NCI-H460 (cell line): ENCODE measurements around the gene DNAJC1. TPM values are rescaled to one million over a fixed set of nuclear protein-coding genes. Genes with fewer than 3 reads are reported as not detected.

Experiments used
- DNase-seq: peaks from one replicate; pipeline ENCODE4 v3.0.0-alpha.2; 2016; ENCODE audit warnings: low read depth; ENCODE audit errors: extremely low read depth
- total RNA-seq: library from RNA; depleted of rRNA; stranded (reverse); fragments of >200 nt; shearing (Covaris generic); gene quantifications from 2 replicates; pipeline ENCODE4 v1.2.3, GENCODE V29; 2014

Gene DNAJC1
- total RNA-seq, 1 experiment from 2014 or later = 28.2 TPM

DNA sequence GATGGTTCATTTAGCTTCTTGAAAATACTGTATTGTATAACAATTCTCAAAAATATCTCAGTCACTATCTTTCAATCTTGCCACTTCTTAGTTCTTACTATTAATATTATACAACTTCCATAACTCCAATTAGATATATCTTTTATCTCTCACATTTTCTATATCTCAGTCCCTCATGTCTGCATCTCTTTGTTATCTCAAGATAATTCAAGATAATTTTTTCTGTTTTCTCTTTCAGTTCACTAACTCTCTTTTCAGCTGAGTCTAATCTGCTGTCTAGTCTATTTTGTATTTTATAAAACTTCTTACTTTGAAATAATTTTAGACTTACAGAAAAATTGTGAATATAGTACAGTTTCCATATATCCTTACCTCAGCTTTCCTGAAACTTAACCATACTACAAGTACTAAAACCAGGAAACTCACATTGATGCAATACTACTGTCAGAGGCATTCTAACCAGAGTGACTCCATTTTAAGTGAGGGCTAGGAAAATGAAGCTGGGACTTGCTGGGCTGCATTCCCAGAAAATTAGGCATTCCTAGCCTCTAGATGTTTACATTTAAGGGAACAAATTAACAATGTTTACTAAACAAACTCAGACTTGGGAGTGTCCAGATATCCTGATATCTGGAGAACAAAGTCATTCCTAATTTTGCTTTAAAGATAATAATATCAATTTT is 38.4 kb downstream of the DNAJC1 start:
- no peak for DNase-seq

DNA sequence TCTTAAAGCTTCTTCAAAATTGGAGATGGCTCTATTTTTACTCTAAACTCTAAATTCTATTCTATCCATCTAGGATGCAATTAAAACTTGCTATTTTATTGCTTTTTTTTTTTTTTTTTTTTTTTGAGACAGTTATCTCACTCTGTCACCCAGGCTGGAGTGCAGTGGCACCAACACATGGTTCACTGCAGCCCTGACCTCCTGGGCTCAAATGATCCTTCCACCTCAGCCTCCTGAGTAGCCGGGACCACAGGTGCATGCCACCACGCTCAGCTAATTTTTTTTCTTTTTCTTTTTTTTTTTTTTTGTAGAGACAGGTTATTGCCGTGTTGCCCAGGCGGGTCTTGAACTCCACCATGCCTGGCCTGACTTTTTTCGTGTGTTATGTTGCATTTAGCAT is 41.2 kb downstream of the DNAJC1 start:
- DNase-seq = no peak

DNA sequence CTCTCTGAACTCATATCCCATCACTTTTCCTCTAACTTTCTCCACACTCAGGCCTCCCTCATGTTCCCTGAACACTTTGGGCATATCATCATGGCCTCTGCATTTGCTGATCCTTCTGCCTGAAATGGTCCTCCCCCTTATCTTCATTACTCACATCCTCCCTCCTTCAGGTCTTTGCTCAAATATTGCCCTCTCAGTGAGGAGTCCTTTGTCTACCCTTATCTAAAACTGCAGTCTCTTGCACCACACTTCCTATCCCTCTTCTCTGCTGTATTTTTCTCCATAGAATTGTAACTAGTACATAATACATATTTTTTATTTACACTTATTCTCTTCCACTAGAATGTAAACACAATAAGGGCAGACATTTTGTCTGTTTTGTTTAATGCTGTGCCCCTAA is 41.7 kb downstream of the DNAJC1 start:
- DNase-seq = no peak

- no peak for DNase-seq
Measured at GRCh38 chr10:21959998-21960397, 43.5 kb downstream of the DNAJC1 start.

DNA sequence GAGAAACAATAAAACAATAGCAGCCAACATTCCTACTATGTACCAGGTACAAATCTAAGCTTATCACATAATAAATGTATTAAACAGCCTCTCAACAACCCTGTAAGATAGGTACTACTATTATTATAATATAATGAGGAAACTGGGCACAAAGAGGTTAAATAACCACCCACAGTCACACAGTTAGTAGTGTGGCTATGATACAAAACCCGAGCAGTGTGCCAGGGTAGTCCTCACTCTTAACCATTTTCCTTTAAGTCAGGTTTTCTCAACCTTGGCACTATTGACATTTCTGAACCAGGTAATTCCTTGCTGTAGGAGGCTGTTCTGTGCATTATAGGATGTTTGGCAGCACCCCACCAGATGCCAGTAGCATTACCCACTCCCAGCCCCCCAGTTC is 48.8 kb downstream of the DNAJC1 start:
- DNase-seq = no peak

DNA sequence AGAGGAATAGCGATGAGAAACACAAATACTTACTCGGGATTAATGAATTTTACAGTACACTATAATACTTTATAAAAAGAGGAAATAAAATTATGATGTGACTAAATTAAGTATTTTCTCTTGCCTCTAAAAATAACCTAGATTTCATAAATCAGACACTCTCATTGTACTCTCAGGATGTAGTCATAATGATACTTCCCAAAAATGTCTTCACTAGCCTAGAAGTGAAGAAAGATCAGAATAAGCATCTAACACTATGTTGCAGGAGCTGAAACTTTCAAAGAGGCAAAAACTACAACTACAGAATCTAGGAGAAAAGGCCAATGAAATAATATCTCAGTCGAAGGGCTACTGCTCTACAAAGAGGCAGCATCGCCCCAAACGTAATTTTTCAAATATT is 49.4 kb downstream of the DNAJC1 start:
- no peak for DNase-seq

DNA sequence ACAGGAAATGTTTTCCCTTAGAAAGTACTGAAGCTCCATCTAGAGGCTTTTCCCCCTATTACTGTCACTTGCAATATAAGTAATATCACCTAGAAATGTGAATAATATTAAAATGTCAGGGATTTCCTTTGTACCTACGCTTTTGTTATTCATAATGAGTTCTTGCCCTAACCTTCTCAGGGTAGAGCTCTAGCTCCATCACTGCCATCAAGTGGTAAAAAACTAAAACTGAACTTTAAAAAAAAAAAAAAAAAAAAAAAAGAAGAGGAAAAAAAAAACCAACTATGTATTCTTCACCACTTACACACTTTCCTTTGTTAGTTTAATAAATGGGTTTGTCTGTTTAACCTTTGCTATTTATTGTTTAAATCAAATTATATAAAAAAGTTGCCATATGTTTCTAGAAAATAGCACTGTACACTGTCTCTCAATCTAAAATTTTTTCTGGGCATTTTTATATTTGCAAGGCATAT is 49.9 kb downstream of the DNAJC1 start:
- peak; percentile 23 for DNase-seq

- no peak for DNase-seq
Measured at GRCh38 chr10:21950566-21950965, 53.0 kb downstream of the DNAJC1 start.

GRCh38 chr10:21946946-21947345 is 56.6 kb downstream of the DNAJC1 start:
- no peak for DNase-seq

- no peak for DNase-seq
Measured at GRCh38 chr10:21944727-21945386, 58.7 kb downstream of the DNAJC1 start.

- DNase-seq = no peak
Measured at GRCh38 chr10:21943633-21944265, 59.8 kb downstream of the DNAJC1 start.

GRCh38 chr10:21935439-21936023 is 68.0 kb downstream of the DNAJC1 start:
- no peak for DNase-seq

DNA sequence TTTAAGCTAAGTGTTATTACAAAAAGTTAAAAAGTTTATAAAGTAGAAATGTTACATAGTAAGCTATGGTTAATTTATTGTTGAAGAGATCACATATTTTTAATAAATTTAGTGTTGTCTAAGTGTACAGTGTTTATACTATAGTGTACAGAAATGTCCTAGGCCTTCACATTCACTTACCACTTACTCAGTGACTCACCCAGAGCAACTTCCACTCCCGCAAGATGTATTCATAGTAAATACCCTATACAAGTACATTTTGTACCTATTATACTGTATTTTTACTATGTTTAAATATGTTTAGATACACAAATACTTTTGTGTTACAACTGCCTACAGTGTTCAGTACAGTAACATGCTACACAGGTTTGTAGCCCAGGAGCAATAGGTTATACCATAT is 69.2 kb downstream of the DNAJC1 start:
- no peak for DNase-seq

DNA sequence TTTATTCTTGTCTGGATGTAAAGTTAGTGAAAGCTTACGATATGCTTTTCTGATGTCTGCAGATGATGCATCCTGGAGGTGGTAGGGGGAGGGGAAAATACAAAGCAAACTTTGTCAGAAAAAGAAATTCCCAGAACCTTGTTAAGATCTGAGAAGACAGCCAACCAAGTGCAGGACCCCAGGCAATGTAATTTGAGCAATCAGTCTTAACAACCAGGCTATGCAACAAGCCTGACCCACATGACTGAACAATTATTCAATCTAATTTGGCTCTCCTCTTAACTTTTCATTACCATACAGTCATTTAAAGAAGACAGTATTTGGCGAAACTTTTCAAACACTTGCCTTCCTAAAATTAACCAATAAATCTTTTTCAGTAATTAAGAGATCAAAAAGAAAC is 74.5 kb downstream of the DNAJC1 start:
- DNase-seq = no peak

DNA sequence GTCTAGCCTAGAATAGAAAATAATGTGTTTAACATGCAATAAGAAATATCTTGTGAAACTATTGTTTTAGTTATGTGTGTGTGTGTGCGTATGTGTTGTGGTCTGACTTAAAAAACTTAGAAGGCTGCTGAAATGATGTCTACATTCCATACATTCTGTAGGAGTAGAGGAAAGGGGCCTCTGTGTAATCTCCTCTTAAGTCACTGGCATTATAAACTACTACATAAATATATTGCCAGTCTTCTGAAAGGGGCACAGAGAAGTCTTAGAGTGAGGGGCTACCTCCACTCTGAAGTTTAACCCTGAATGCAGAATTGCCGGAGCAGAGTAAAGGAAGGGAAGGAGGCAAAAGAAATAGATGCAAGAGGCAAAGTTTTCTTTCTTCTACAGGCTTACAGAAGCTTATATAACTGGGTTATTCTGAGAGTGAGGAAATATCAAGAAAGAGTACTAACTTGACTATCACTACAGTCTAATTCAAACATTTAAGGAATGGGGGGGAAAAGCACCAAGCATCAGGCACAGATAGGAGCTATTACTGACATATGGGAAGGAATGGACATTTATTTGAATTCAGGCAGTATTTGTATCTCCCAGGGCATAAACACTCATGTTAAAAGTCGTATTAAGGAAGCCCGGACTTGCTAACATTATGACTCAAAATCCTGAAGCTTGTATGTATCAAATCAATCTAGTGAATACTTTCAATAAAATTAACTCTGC is 75.7 kb downstream of the DNAJC1 start:
- no peak for DNase-seq

- peak; percentile 68 for DNase-seq
Measured at GRCh38 chr10:21926949-21927348, 76.6 kb downstream of the DNAJC1 start.

DNA sequence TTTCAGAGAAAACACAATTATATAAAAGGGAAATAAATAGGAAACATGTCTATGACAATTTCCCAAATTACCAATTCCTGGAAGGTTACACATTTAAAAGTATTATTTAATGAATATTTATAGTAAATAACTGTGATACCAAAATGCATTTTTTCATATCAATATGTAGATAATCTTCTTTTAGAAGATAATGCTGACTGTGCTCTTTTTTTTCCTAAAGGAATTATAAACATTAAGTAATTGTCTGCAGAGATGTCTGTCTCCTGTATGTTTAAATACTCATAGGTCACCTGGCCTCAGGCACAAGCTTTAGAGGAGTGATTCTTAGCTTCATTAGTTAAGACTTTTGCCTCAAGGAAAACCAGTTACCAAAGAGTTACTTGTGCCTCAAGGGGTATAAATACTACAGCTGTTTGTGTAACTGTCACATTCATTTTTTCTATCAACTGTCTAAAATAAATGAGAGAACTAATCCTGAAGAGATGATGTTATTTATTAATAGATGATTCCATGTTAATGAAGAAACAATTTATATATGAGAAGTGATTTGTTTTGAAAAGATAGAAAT is 77.1 kb downstream of the DNAJC1 start:
- no peak for DNase-seq

- no peak for DNase-seq
Measured at GRCh38 chr10:21925851-21926250, 77.7 kb downstream of the DNAJC1 start.

- DNase-seq = no peak
Measured at GRCh38 chr10:21924511-21924910, 79.0 kb downstream of the DNAJC1 start.

- DNase-seq = no peak
Measured at GRCh38 chr10:21920633-21921032, 82.9 kb downstream of the DNAJC1 start.

- DNase-seq = no peak
Measured at GRCh38 chr10:21919906-21920305, 83.6 kb downstream of the DNAJC1 start.
